ENCODE measurements around the gene MNX1. TPM values are rescaled to one million over a fixed set of nuclear protein-coding genes. Genes with fewer than 3 reads are reported as not detected.

Gene MNX1
- total RNA-seq, result 10 to 100 TPM; 11.7 to 23.2 (median 13.1) TPM

- H3K36me3 ChIP-seq, result no peaks in the 10 kb centered on the region
- intact Hi-C loops (cut with DNase I; ENCODE audit: low total_unique reads), result no loop called here
- peaks cover 95% of the 10 kb centered on the region for H3K27me3 ChIP-seq
- peak within 1 kb of the TSS; percentile 45 to 66 (median 61) for H3K4me3 ChIP-seq
- TF ChIP-seq POLR2AphosphoS5 (IDR thresholded peaks at IDR 0.05) (peak; percentile 30 to 79 (median 77)), EP300 (IDR thresholded peaks at IDR 0.05; ENCODE audit: low read depth) (no peak), POLR2A (IDR thresholded peaks at IDR 0.05) (peak; percentile 74)
- peak; percentile 89 for DNase-seq
- in situ Hi-C loops (cut with MboI; ENCODE audit: low pct_ligation_motif_present in 1 of 4, low pct_unique_long_range_greater_than_20kb in 1 of 4, low sequenced_read_pairs in 3 of 4), result no loop called here
- peaks cover 2 to 51% (median 31%) of the 10 kb centered on the region in 4 donors for H3K4me1 ChIP-seq
- no peaks in the 10 kb centered on the region for H3K9me3 ChIP-seq
- 1% methylated on average over 31 of the region's 87 CpGs; no CpG with 5 or more reads in 1 of the 2 donors for WGBS, 2 donors (ENCODE audit: low coverage in 1 of 2)
- peak within 1 kb of the TSS; percentile 85 to 92 (median 92) for H3K27ac ChIP-seq
These were observed at the start of gene MNX1 for GRCh38 chr7:157010588-157011332. Gene MNX1, minus strand, starts transcription at chr7:157010663. Its CDS starts 313 bp downstream, at chr7:157010350.

DNA sequence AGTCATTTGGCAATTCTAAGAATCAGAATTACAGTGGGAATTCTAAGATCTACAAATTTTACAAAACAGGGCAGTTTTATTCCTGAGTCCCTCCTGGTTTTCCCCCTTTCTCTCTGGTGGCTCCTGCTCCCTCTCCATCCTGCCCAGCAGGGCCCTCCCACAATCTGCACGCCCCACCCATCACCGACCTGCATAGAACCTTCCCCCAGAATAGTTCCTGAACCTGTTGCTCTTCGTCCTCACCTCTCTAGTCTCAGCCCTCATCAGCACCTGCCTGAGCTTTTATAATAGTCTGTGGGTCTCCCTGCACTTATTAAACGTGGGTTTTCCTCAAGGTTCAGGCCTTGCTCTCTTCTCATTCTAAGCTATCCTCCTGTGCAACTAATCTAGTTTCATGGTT lies 49.1 kb upstream of the MNX1 start:
- Histone ChIP-seq H3K27ac (no peak overlapping the region), H3K4me1 (no peaks in the 10 kb centered on the region), H3K4me3 (no peak overlapping the region), H3K36me3 (no peaks in the 10 kb centered on the region), H3K27me3 (peaks cover 7% of the 10 kb centered on the region), H3K9me3 (peaks cover 0 to 4% of the 10 kb centered on the region in 2 donors)
- intact Hi-C loops (cut with DNase I; ENCODE audit: low total_unique reads) (no loop called here), in situ Hi-C loops (cut with MboI; ENCODE audit: low pct_ligation_motif_present in 1 of 4, low pct_unique_long_range_greater_than_20kb in 1 of 4, low sequenced_read_pairs in 3 of 4) (no loop called here)
- 35 to 41% methylated on average over 4 of the region's 4 CpGs for WGBS, 2 donors (ENCODE audit: low coverage in 1 of 2)
- TF ChIP-seq POLR2A (IDR thresholded peaks at IDR 0.05), result no peak
- TF ChIP-seq POLR2AphosphoS5 (IDR thresholded peaks at IDR 0.05), result no peak
- no peak for TF ChIP-seq CTCF (IDR thresholded peaks at IDR 0.05)
- no peak for TF ChIP-seq EP300 (IDR thresholded peaks at IDR 0.05; ENCODE audit: low read depth)
- DNase-seq, result no peak

DNA sequence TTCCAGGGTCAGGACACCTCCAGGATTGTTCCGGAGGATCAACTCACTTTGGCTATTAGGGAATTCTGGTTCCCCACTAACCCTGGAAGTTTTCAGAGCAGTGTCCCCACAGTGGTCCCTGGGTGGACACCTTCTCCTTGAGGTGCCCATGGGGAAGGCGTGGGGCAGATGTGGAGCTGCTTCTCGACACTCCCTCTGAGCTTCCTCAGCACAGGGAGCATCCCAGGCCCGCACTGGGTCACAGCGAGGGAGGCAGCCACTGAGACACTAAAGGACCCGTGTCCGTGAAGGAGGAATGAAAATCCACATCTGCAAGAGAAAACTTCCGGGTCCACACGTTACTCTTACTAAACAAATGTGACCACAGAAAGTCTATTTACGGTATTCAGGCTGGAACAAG lies 48.2 kb upstream of the MNX1 start:
- intact Hi-C loops (cut with DNase I; ENCODE audit: low total_unique reads) (no loop called here), in situ Hi-C loops (cut with MboI; ENCODE audit: low pct_ligation_motif_present in 1 of 4, low pct_unique_long_range_greater_than_20kb in 1 of 4, low sequenced_read_pairs in 3 of 4) (no loop called here)
- Histone ChIP-seq H3K4me3 (no peak overlapping the region), H3K27me3 (peaks cover 7% of the 10 kb centered on the region), H3K9me3 (peaks cover 0 to 4% of the 10 kb centered on the region in 2 donors), H3K27ac (no peak overlapping the region), H3K4me1 (no peaks in the 10 kb centered on the region), H3K36me3 (no peaks in the 10 kb centered on the region)
- DNase-seq, result no peak
- WGBS, 2 donors (ENCODE audit: low coverage in 1 of 2), result 55 to 78% methylated on average over 3 to 10 of the region's 10 CpGs
- TF ChIP-seq EP300 (IDR thresholded peaks at IDR 0.05; ENCODE audit: low read depth) (no peak), CTCF (IDR thresholded peaks at IDR 0.05) (no peak), POLR2AphosphoS5 (IDR thresholded peaks at IDR 0.05) (no peak)

DNA sequence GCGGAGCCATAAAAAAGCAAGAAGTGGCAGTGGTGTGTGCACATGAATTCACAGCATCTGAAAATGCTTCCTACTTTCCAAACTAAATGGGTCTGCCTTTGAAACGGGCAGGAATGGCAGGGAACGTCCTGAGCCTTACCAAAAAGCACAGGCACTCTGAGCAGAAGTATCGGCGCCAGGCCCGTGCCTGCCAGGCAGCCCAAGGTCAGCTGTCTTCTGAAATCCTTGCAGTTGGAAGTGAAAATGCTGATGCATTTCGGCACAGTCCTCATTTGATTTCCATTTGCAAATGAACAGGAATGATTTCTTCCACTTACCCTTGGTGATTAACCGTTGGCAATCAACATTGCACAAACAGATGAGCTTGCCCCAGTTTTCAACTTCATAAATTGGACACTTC lies 47.6 kb upstream of the MNX1 start:
- intact Hi-C loops (cut with DNase I; ENCODE audit: low total_unique reads), result no loop called here
- no peak for DNase-seq
- Histone ChIP-seq H3K27ac (no peak overlapping the region), H3K4me1 (no peaks in the 10 kb centered on the region), H3K4me3 (no peak overlapping the region), H3K9me3 (peaks cover under 1 to 2% of the 10 kb centered on the region in 2 donors), H3K27me3 (peaks cover 12% of the 10 kb centered on the region), H3K36me3 (no peaks in the 10 kb centered on the region)
- in situ Hi-C loops (cut with MboI; ENCODE audit: low pct_ligation_motif_present in 1 of 4, low pct_unique_long_range_greater_than_20kb in 1 of 4, low sequenced_read_pairs in 3 of 4), result no loop called here
- 71 to 73% methylated on average over 5 to 8 of the region's 8 CpGs for WGBS, 2 donors (ENCODE audit: low coverage in 1 of 2)
- TF ChIP-seq CTCF (IDR thresholded peaks at IDR 0.05), result no peak
- TF ChIP-seq EP300 (IDR thresholded peaks at IDR 0.05; ENCODE audit: low read depth), result no peak
- no peak for TF ChIP-seq POLR2AphosphoS5 (IDR thresholded peaks at IDR 0.05)
- TF ChIP-seq POLR2A (IDR thresholded peaks at IDR 0.05), result no peak
